HCT116 (cell line): ENCODE results near the gene CELA3B. TPM values are rescaled to one million over a fixed set of nuclear protein-coding genes. Genes with fewer than 3 reads are reported as not detected.
"Not testable (repeated sequence)": the region's sequence is repeated elsewhere in the genome, so short reads cannot be mapped to it uniquely, and the experiment has no call there.

Experiments
- ATAC-seq: fragments of 200-7000 bp; cut with Tn5 transposase; 2 replicates; pipeline ENCODE4 v1.9.1; 2020; ENCODE audit warnings: mild to moderate bottlenecking, moderate library complexity
- BruUV-seq: library from RNA; stranded (reverse); fragments of 400-500 nt; replicated peaks from 2 replicates; lab custom pipeline; 2021; lab: Mats Ljungman, UMichigan
- CTCF ChIA-PET: fragments of 300-600 bp; sonication (Branson Sonifier 250); formaldehyde crosslinking; loops from one replicate; lab custom pipeline; 2021; ENCODE audit warnings: antibody characterized with exemption; lab: Charles Lee
- POLR2A ChIA-PET: fragments of 300-600, 350-600 bp; sonication (Branson Sonifier 250); formaldehyde crosslinking; loops from one replicate; lab custom pipeline; 2021; ENCODE audit warnings: antibody characterized with exemption; lab: Charles Lee
- RAD21 ChIA-PET, 2 experiments: fragments of 300-600 bp; sonication (Branson Sonifier 250); formaldehyde crosslinking; loops; one replicate each; lab custom pipeline; 2023; ENCODE audit warnings: low total read pairs in 2 of 2; ENCODE audit not compliant: uncharacterized antibody in 2 of 2, unreplicated experiment in 2 of 2, low non-redundant PET in 1 of 2; lab: Charles Lee
- DNase-seq: peaks from one replicate; pipeline ENCODE4 v3.0.0-alpha.2; 2010; ENCODE audit warnings: low read depth, low spot score
- H2AFZ ChIP-seq: fragments of 200-600 bp; shearing (Covaris generic), sonication (generic); 2 replicates; pipeline ENCODE4 v1.6.1; 2017; ENCODE audit warnings: low read depth, mixed run types, mixed read lengths, antibody characterized with exemption, low read length; ENCODE audit not compliant: poor library complexity, severe bottlenecking
- H3K27ac ChIP-seq: 2 replicates; pipeline ENCODE4 v1.5.1; 2012; ENCODE audit warnings: low read depth, low read length
- H3K27me3 ChIP-seq: fragments of 200-600 bp; sonication (generic); 2 replicates; pipeline ENCODE4 v1.6.1; 2016; ENCODE audit warnings: mixed run types, low read length, mixed read lengths; ENCODE audit not compliant: insufficient read depth
- H3K36me3 ChIP-seq, 2 experiments: fragments of 200-500 bp in 1 of 2; fragments of 200-600 bp in 1 of 2; sonication (Bioruptor generic) in 1 of 2; sonication (generic) in 1 of 2; 2 replicates each; pipeline versions ENCODE4 v1.5.1 to v1.6.1; 2014 to 2016; ENCODE audit warnings: low read length in 2 of 2, inconsistent platforms in 1 of 2, mixed read lengths in 1 of 2, mixed run types in 1 of 2; ENCODE audit not compliant: insufficient read depth in 2 of 2, control insufficient read depth in 1 of 2
- H3K4me1 ChIP-seq, 2 experiments: fragments of 200-600 bp in 1 of 2; sonication (generic) in 1 of 2; 2 replicates each; pipeline versions ENCODE4 v1.5.1 to v1.6.1; 2012 to 2017; ENCODE audit warnings: low read length in 2 of 2, inconsistent platforms in 1 of 2, mild to moderate bottlenecking in 1 of 2, mixed read lengths in 1 of 2, mixed run types in 1 of 2, moderate library complexity in 1 of 2; ENCODE audit not compliant: insufficient read depth in 2 of 2, control insufficient read depth in 1 of 2
- H3K4me2 ChIP-seq: fragments of 200-600 bp; sonication (generic); 2 replicates; pipeline ENCODE4 v1.6.1; 2017; ENCODE audit warnings: mixed run types, low read length, mixed read lengths
- H3K4me3 ChIP-seq, 2 experiments: fragments of 200-600 bp in 1 of 2; sonication (generic) in 1 of 2; replicated peaks in 1 of 2; 2 replicates each; pipeline ENCODE4 v1.5.1; 2011 to 2016; ENCODE audit warnings: low read length in 2 of 2, control low read depth in 1 of 2, low read depth in 1 of 2, mild to moderate bottlenecking in 1 of 2, mixed read lengths in 1 of 2, mixed run types in 1 of 2
- H3K79me2 ChIP-seq: fragments of 200-600 bp; sonication (generic); 2 replicates; pipeline ENCODE4 v1.6.1; 2017; ENCODE audit warnings: mild to moderate bottlenecking, mixed run types, low read length, moderate library complexity, mixed read lengths; ENCODE audit not compliant: insufficient read depth
- H3K9ac ChIP-seq: fragments of 200-600 bp; sonication (generic); 2 replicates; pipeline ENCODE4 v1.6.1; 2016; ENCODE audit warnings: low read length, mixed read lengths
- H3K9me2 ChIP-seq: fragments of 200-600 bp; sonication (generic), shearing (Covaris generic); 2 replicates; pipeline ENCODE4 v1.6.1; 2017; ENCODE audit warnings: mixed run types, mild to moderate bottlenecking, moderate library complexity; ENCODE audit not compliant: insufficient read depth
- H3K9me3 ChIP-seq, 2 experiments: fragments of 200-500 bp in 1 of 2; fragments of 200-600 bp in 1 of 2; sonication (Bioruptor generic) in 1 of 2; sonication (generic) in 1 of 2; 2 replicates each; pipeline ENCODE4 v1.6.1; 2014 to 2017; ENCODE audit warnings: low read length in 2 of 2, mixed read lengths in 2 of 2, inconsistent platforms in 1 of 2, low read depth in 1 of 2, mild to moderate bottlenecking in 1 of 2, mixed run types in 1 of 2, moderate library complexity in 1 of 2; ENCODE audit not compliant: control insufficient read depth in 1 of 2, insufficient read depth in 1 of 2
- H4K20me1 ChIP-seq: fragments of 200-600 bp; sonication (generic), shearing (Covaris generic); 2 replicates; pipeline ENCODE4 v1.6.1; 2017; ENCODE audit warnings: mixed run types, mild to moderate bottlenecking, moderate library complexity; ENCODE audit not compliant: insufficient read depth
- CBX3 ChIP-seq: IDR thresholded peaks from 2 replicates; pipeline ENCODE4 v1.6.1; 2012; ENCODE audit warnings: low read depth
- CTCF ChIP-seq, 3 experiments: fragments of 200-600 bp in 1 of 3; sonication (generic) in 1 of 3; IDR thresholded peaks in 2 of 3; conservative IDR thresholded peaks in 1 of 3; 2 replicates each; pipeline ENCODE4 v1.5.1; 2012 to 2017; ENCODE audit warnings: low read depth in 2 of 3, low read length in 2 of 3, antibody characterized with exemption in 1 of 3, borderline replicate concordance in 1 of 3, control low read depth in 1 of 3, mild to moderate bottlenecking in 1 of 3, mixed read lengths in 1 of 3, mixed run types in 1 of 3, moderate library complexity in 1 of 3; ENCODE audit not compliant: insufficient read depth in 1 of 3
- ELF1 ChIP-seq: IDR thresholded peaks from 2 replicates; pipeline ENCODE4 v1.6.1; 2012; ENCODE audit warnings: low read depth, borderline replicate concordance
- FOSL1 ChIP-seq: IDR thresholded peaks from 2 replicates; pipeline ENCODE4 v1.6.1; 2012; ENCODE audit warnings: low read depth
- JUND ChIP-seq: IDR thresholded peaks from 2 replicates; pipeline ENCODE4 v1.6.1; 2012
- POLR2AphosphoS5 ChIP-seq: IDR thresholded peaks from 2 replicates; pipeline ENCODE4 v1.6.1; 2011; ENCODE audit warnings: mild to moderate bottlenecking, low read depth, low read length, moderate library complexity
- YY1 ChIP-seq: IDR thresholded peaks from 2 replicates; pipeline ENCODE4 v1.6.1; 2011; ENCODE audit warnings: low read length, low read depth, moderate library complexity, mild to moderate bottlenecking; ENCODE audit not compliant: insufficient replicate concordance; ENCODE audit errors: extremely low read depth
- intact Hi-C: fragments of 100-400 bp; cut with micrococcal nuclease; formaldehyde crosslinking; loops from 2 replicates; pipeline ENCODE4 v1.10.0; 2022
- total RNA-seq: library from RNA; stranded (reverse); gene quantifications from one replicate; pipeline ENCODE4 v1.2.1, GENCODE V29; 2021; ENCODE audit not compliant: unreplicated experiment

The CELA3B gene
- total RNA-seq, 1 experiment from 2014 or later, result 5.3 TPM

GRCh38 chr1:22001409-22001808 is 24.6 kb downstream of the CELA3B start, which contains the start of gene CELA3A:
Gene CELA3A, plus strand, starts transcription at chr1:22001657. Its CDS starts 18 bp downstream, at chr1:22001675.
- no TSS peak for BruUV-seq
- Histone ChIP-seq H3K27me3 (no peaks in the 10 kb centered on the region), H3K9me2 (no peaks in the 10 kb centered on the region), H3K79me2 (no peaks in the 10 kb centered on the region), H3K36me3 (no peaks in the 10 kb centered on the region), H3K4me1 (peaks cover 0 to 10% of the 10 kb centered on the region in 2 experiments; a peak in 2 of 4 replicates), H3K9me3 (no peaks in the 10 kb centered on the region), H3K4me2 (no peak within 1 kb of the TSS), H2AFZ (no peak within 1 kb of the TSS), H3K27ac (no peak within 1 kb of the TSS), H4K20me1 (no peaks in the 10 kb centered on the region), H3K4me3 (no peak within 1 kb of the TSS), H3K9ac (no peak within 1 kb of the TSS)
- ChIA-PET RAD21 (no interaction called here), POLR2A (no interaction called here), CTCF (no interaction called here)
- DNase-seq (no peak), ATAC-seq (no peak)
- intact Hi-C loops, result no loop called here
- TF ChIP-seq YY1 (no peak), FOSL1 (no peak), ELF1 (no peak), CBX3 (no peak), POLR2AphosphoS5 (no peak), JUND (no peak), CTCF (IDR thresholded peaks at IDR 0.05 in 2 of 3, conservative IDR thresholded peaks at IDR 0.05 in 1 of 3; ENCODE audit: borderline replicate concordance in 1 of 3, insufficient read depth in 1 of 3, low read depth in 2 of 3, low read length in 2 of 3) (no peak)

GRCh38 chr1:22002461-22002860 is 25.6 kb downstream of the CELA3B start:
- H3K79me2 ChIP-seq, H3K4me1 ChIP-seq, H4K20me1 ChIP-seq, H3K9ac ChIP-seq, intact Hi-C loops, CTCF ChIA-PET, RAD21 ChIA-PET, H3K27ac ChIP-seq, POLR2A ChIA-PET, H3K27me3 ChIP-seq, H3K9me3 ChIP-seq, BruUV-seq, ATAC-seq, DNase-seq, H3K4me3 ChIP-seq, H3K9me2 ChIP-seq, H3K36me3 ChIP-seq, H3K4me2 ChIP-seq, H2AFZ ChIP-seq: not testable (repeated sequence)

- H3K4me1 ChIP-seq, H3K4me2 ChIP-seq, H3K9ac ChIP-seq, H3K79me2 ChIP-seq, H3K36me3 ChIP-seq, RAD21 ChIA-PET, H3K27me3 ChIP-seq, H3K9me2 ChIP-seq, H3K4me3 ChIP-seq, CTCF ChIA-PET, H4K20me1 ChIP-seq, DNase-seq, H3K27ac ChIP-seq, ATAC-seq, intact Hi-C loops, H2AFZ ChIP-seq, POLR2A ChIA-PET, H3K9me3 ChIP-seq, BruUV-seq: not testable (repeated sequence)
Measured at GRCh38 chr1:22002875-22003274, 26.1 kb downstream of the CELA3B start.
